IMR-90 (cell line): ENCODE measurements around the gene HERC5. TPM values are rescaled to one million over a fixed set of nuclear protein-coding genes. Genes with fewer than 3 reads are reported as not detected.

Source experiments
- ATAC-seq: fragments of 200-7000 bp; cut with Tn5 transposase; 2 replicates; pipeline ENCODE4 v1.9.1; 2020; ENCODE audit warnings: low read depth, mild to moderate bottlenecking, moderate library complexity
- BruUV-seq: library from RNA; stranded (reverse); fragments of 400-500 nt; replicated peaks from 2 replicates; lab custom pipeline; 2021; lab: Mats Ljungman, UMichigan
- CTCF ChIA-PET: fragments of 300-600 bp; formaldehyde crosslinking; extraction: SDS; loops from one replicate; lab custom pipeline; 2021; ENCODE audit warnings: antibody characterized with exemption; lab: Yijun Ruan, JAX
- POLR2A ChIA-PET: fragments of 300-600 bp; sonication (Branson Sonifier 250); formaldehyde crosslinking; loops from one replicate; lab custom pipeline; 2022; ENCODE audit warnings: antibody characterized with exemption; ENCODE audit not compliant: unreplicated experiment; lab: Charles Lee
- DNase-seq: peaks from one replicate; pipeline ENCODE4 v3.0.0; 2013
- H2AFZ ChIP-seq: replicated peaks from 2 replicates; pipeline ENCODE3; 2013; ENCODE audit warnings: low read length, mild to moderate bottlenecking; ENCODE audit not compliant: poor library complexity
- H2AK5ac ChIP-seq: 2 replicates; pipeline ENCODE4 v1.6.1; 2013; ENCODE audit warnings: low read depth, low read length, inconsistent platforms
- H2AK9ac ChIP-seq: replicated peaks from 2 replicates; pipeline ENCODE3; 2013; ENCODE audit warnings: mild to moderate bottlenecking, low read depth, low read length, moderate library complexity; ENCODE audit not compliant: poor library complexity
- H2BK120ac ChIP-seq: 2 replicates; pipeline ENCODE4 v1.6.1; 2013; ENCODE audit warnings: low read depth, low read length, inconsistent platforms
- H2BK15ac ChIP-seq: 3 replicates; pipeline ENCODE4 v1.6.1; 2013; ENCODE audit warnings: low read depth, low read length, inconsistent platforms
- H2BK20ac ChIP-seq: 2 replicates; pipeline ENCODE4 v1.6.1; 2013; ENCODE audit warnings: low read depth, mild to moderate bottlenecking, inconsistent platforms, low read length, moderate library complexity
- H2BK5ac ChIP-seq: 2 replicates; pipeline ENCODE4 v1.6.1; 2013; ENCODE audit warnings: mild to moderate bottlenecking, low read depth, low read length, inconsistent platforms; ENCODE audit not compliant: poor library complexity, severe bottlenecking
- H3K14ac ChIP-seq: replicated peaks from 2 replicates; pipeline ENCODE4 v1.6.1; 2013; ENCODE audit warnings: low read depth, low read length, inconsistent platforms
- H3K18ac ChIP-seq: 2 replicates; pipeline ENCODE4 v1.6.1; 2013; ENCODE audit warnings: low read depth, low read length, control low read depth
- H3K23ac ChIP-seq: 2 replicates; pipeline ENCODE4 v1.6.1; 2013; ENCODE audit warnings: low read depth, low read length, inconsistent platforms
- H3K27ac ChIP-seq: 2 replicates; pipeline ENCODE4 v1.5.1; 2013; ENCODE audit warnings: mild to moderate bottlenecking, control low read depth, low read length; ENCODE audit not compliant: insufficient read depth
- H3K27me3 ChIP-seq: 2 replicates; pipeline ENCODE4 v1.6.1; 2013; ENCODE audit warnings: low read length; ENCODE audit not compliant: control insufficient read depth, insufficient read depth
- H3K36me3 ChIP-seq: 2 replicates; pipeline ENCODE4 v1.6.1; 2013; ENCODE audit warnings: low read length, mixed read lengths; ENCODE audit not compliant: control insufficient read depth, insufficient read depth
- H3K4ac ChIP-seq: 2 replicates; pipeline ENCODE4 v1.6.1; 2013; ENCODE audit warnings: low read depth, low read length, inconsistent platforms
- H3K4me1 ChIP-seq: 2 replicates; pipeline ENCODE4 v1.6.1; 2013; ENCODE audit warnings: low read length, mixed read lengths; ENCODE audit not compliant: control insufficient read depth, insufficient read depth
- H3K4me2 ChIP-seq: 2 replicates; pipeline ENCODE4 v1.6.1; 2013; ENCODE audit warnings: low read depth, mild to moderate bottlenecking, control low read depth, low read length, moderate library complexity
- H3K4me3 ChIP-seq: 2 replicates; pipeline ENCODE4 v1.5.1; 2013; ENCODE audit warnings: low read depth, mild to moderate bottlenecking, control low read depth, low read length, moderate library complexity; ENCODE audit not compliant: insufficient read depth
- H3K56ac ChIP-seq: 2 replicates; pipeline ENCODE4 v1.6.1; 2013; ENCODE audit warnings: low read length, inconsistent platforms; ENCODE audit not compliant: insufficient read depth; ENCODE audit errors: extremely low read depth
- H3K79me1 ChIP-seq, 2 experiments: 2 replicates each; pipeline ENCODE4 v1.6.1; 2013; ENCODE audit warnings: low read length in 2 of 2, inconsistent platforms in 1 of 2, low read depth in 1 of 2
- H3K9ac ChIP-seq: 2 replicates; pipeline ENCODE4 v1.6.1; 2013; ENCODE audit warnings: low read depth, low read length, control low read depth
- H3K9me1 ChIP-seq: 2 replicates; pipeline ENCODE4 v1.6.1; 2013; ENCODE audit warnings: low read length, inconsistent platforms; ENCODE audit not compliant: insufficient read depth
- H3K9me3 ChIP-seq: 2 replicates; pipeline ENCODE4 v1.6.1; 2013; ENCODE audit warnings: low read length; ENCODE audit not compliant: control insufficient read depth, insufficient read depth
- H4K20me1 ChIP-seq: 2 replicates; pipeline ENCODE4 v1.6.1; 2013; ENCODE audit warnings: low read length, inconsistent platforms; ENCODE audit not compliant: insufficient read depth
- H4K5ac ChIP-seq: 2 replicates; pipeline ENCODE4 v1.6.1; 2013; ENCODE audit warnings: mild to moderate bottlenecking, low read depth, low read length, control low read depth
- H4K8ac ChIP-seq, 2 experiments: 2 replicates each; pipeline ENCODE4 v1.6.1; 2013; ENCODE audit warnings: low read depth in 2 of 2, low read length in 2 of 2, control low read depth in 1 of 2, inconsistent platforms in 1 of 2
- H4K91ac ChIP-seq: 2 replicates; pipeline ENCODE4 v1.6.1; 2013; ENCODE audit warnings: low read depth, low read length, inconsistent platforms; ENCODE audit not compliant: insufficient read depth
- BHLHE40 ChIP-seq: fragments of 150-350 bp; IDR thresholded peaks from 2 replicates; pipeline ENCODE4 v1.6.1; 2016; ENCODE audit warnings: mild to moderate bottlenecking, low read depth, low read length
- CEBPB ChIP-seq: IDR thresholded peaks from 2 replicates; pipeline ENCODE4 v1.6.1; 2012; ENCODE audit warnings: low read depth, low read length, improper control_type of control experiment
- CHD1 ChIP-seq: IDR thresholded peaks from 2 replicates; pipeline ENCODE4 v1.6.1; 2012; ENCODE audit warnings: low read depth, low read length, improper control_type of control experiment
- ELK1 ChIP-seq: fragments of 150-350 bp; IDR thresholded peaks from 2 replicates; pipeline ENCODE4 v1.6.1; 2016; ENCODE audit warnings: low read depth, mild to moderate bottlenecking, low read length, moderate library complexity, borderline replicate concordance
- FOS ChIP-seq: fragments of 150-350 bp; IDR thresholded peaks from 2 replicates; pipeline ENCODE4 v1.6.1; 2016; ENCODE audit warnings: low read depth, low read length
- MAFK ChIP-seq: IDR thresholded peaks from 2 replicates; pipeline ENCODE4 v1.6.1; 2012; ENCODE audit warnings: low read depth, low read length, improper control_type of control experiment
- MXI1 ChIP-seq: IDR thresholded peaks from 2 replicates; pipeline ENCODE4 v1.6.1; 2012; ENCODE audit warnings: low read depth, mild to moderate bottlenecking, low read length, moderate library complexity, borderline replicate concordance
- NFE2L2 ChIP-seq: fragments of 150-350 bp; IDR thresholded peaks from 2 replicates; pipeline ENCODE4 v1.6.1; 2016; ENCODE audit warnings: low read depth, mild to moderate bottlenecking, low read length
- POLR2A ChIP-seq: IDR thresholded peaks from 2 replicates; pipeline ENCODE4 v1.6.1; 2012; ENCODE audit warnings: mild to moderate bottlenecking, low read depth, low read length
- RFX5 ChIP-seq: IDR thresholded peaks from 2 replicates; pipeline ENCODE4 v1.8.0; 2012; ENCODE audit warnings: low read depth, mild to moderate bottlenecking, low read length, moderate library complexity
- WGBS, 2 experiments: methylation state at CpG; one replicate each; pipeline versions ENCODE4 v1.1.5 to v1.1.7; 2013; ENCODE audit warnings: missing lambda C conversion rate in 2 of 2; ENCODE audit not compliant: insufficient read length in 1 of 2; ENCODE audit errors: extremely low coverage in 2 of 2; 5-methylcytosine and 5-hydroxymethylcytosine counted together
- dilution Hi-C: fragments of 300-500 bp; cut with HindIII; formaldehyde crosslinking; loops from one replicate; pipeline ENCODE4 v1.14.3; 2018; ENCODE audit warnings: low sequenced_read_pairs; ENCODE audit not compliant: unreplicated experiment
- in situ Hi-C: fragments of 300-500 bp; cut with MboI; formaldehyde crosslinking; loops from 3 replicates; pipeline ENCODE4 v1.14.3; 2019; ENCODE audit warnings: low sequenced_read_pairs, inconsistent platforms, mixed read lengths
- intact Hi-C: fragments of 100-400 bp; cut with micrococcal nuclease; formaldehyde crosslinking; loops from 2 replicates; pipeline ENCODE4 v1.10.0; 2022
- polyA plus RNA-seq, 3 experiments: library from polyadenylated mRNA; depleted of rRNA; stranded (reverse); fragments of >200 nt; gene quantifications; 2 replicates each; pipeline ENCODE4 v1.2.3, GENCODE V29; 2012; ENCODE audit warnings: low replicate concordance in 1 of 3
- total RNA-seq: library from RNA; depleted of rRNA; stranded (reverse); fragments of >200 nt; gene quantifications from 2 replicates; pipeline ENCODE4 v1.2.3, GENCODE V29; 2012

The HERC5 gene
- total and polyA plus RNA-seq, 2 of the 4 experiments (the other 2 are of a cell fraction): under 0.01 TPM; not detected in 1

DNA sequence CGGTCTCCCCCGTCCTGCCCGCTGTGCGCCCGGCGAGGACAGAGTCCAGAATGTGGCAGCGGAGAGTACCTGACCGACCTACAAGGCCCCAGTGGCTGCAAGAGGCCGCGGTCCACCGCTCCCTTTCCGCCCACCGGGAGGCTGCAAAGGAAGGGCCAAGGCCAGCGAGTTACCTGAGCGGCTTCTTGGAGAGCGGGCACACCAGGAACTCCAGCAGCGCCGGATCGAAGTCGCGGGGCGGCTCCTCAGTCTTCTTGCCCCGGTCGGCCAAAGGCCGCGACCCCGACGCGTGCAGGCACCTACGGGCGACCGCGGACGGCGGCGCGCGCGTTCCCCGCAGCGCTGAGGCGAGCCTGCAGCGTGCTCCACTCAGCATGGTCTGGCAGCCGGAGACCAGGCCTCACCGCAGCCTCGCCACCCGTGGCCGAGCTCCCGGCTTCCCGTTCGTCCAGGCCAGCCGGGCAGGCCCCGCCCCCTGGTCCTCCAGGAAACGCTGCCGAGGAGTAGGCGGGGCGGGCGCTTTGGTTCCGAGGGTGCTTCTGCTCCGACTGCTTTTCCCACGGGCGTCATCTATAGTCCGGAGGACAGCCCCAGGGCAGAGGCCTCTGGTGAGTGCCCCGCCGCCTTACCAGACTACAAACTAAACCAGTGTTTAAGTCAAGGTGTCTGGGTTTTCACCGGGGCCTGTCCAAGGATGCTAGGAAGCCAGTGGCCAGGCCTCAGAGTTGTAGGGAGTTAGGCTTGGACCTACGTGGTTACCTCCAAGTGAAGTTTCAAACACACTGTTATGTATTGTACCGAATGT lies 66.6 kb downstream of the HERC5 start, which contains the start of gene PYURF (continued):
- TF ChIP-seq ELK1 (no peak), CHD1 (no peak; the same call in 1 of the 2 replicates)

DNA sequence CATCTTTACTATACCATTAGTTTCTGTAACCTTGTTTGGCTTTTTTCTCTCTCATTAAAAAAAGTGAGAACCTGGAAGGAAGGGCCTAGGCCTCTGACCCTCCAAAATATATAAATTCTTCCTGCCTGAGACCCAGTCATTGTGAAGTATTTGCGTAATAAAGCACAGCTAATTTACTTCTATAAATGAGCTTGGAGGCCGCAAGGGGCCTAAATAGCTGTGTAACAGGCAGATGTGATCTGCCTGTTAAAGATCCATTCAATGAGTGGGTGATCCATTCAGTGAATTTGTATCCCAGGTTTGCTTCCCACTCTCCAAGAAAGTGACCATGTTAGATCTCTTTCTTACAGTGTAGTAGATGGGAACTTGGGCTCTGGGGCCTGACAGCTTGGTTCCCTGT lies 67.3 kb downstream of the HERC5 start:
- TF ChIP-seq BHLHE40 (no peak), CEBPB (0 out of 2 replicates have a peak, but pooled peaks have one; percentile 27), NFE2L2 (no peak), MAFK (no peak), POLR2A (no peak), FOS (no peak), MXI1 (no peak), RFX5 (no peak)
- H3K18ac ChIP-seq: peak overlapping the region; percentile 55
- H4K20me1 ChIP-seq: peaks cover 8% of the 10 kb centered on the region; the same call in 1 of the 2 replicates
- no TSS peak for BruUV-seq
- no peak overlapping the region for H2AK5ac ChIP-seq
- no peak overlapping the region for H2BK120ac ChIP-seq
- H3K27ac ChIP-seq: peak overlapping the region; percentile 51; the same call in 1 of the 2 replicates
- dilution Hi-C loops (loop anchor here (25.0 kb wide), 1 partner anchor 287 kb away; no protein-coding TSS in a partner anchor), in situ Hi-C loops (loop anchor here (10.0 kb wide), 1 partner anchor 591 kb away; the partner anchor contains the start of gene TIGD2), intact Hi-C loops (no loop called here)
- H2AFZ ChIP-seq: peak overlapping the region; percentile 74
- H2BK20ac ChIP-seq: no peak overlapping the region
- no CpG with 5 or more reads among the region's 2 CpGs for WGBS, 2 experiments
- no peaks in the 10 kb centered on the region for H3K9me3 ChIP-seq
- H3K14ac ChIP-seq: peak overlapping the region; percentile 97; the same call in 1 of the 2 replicates
- H3K9ac ChIP-seq: peak overlapping the region; percentile 96
- CTCF ChIA-PET: interaction anchor here (0.8 to 1.9 kb wide), 4 partner anchors 9 to 182 kb away, joined by 4 to 5 read pairs (median 5); no protein-coding TSS in a partner anchor
- H3K9me1 ChIP-seq: no peaks in the 10 kb centered on the region
- H3K4me1 ChIP-seq: peaks cover 3% of the 10 kb centered on the region
- H4K5ac ChIP-seq: peak overlapping the region; percentile 97
- peak overlapping the region; percentile 85 to 100 for H4K8ac ChIP-seq
- no peaks in the 10 kb centered on the region for H3K27me3 ChIP-seq
- DNase-seq (no peak), ATAC-seq (no peak)
- POLR2A ChIA-PET: no interaction called here
- H2AK9ac ChIP-seq: no peak overlapping the region
- peak overlapping the region; percentile 89 for H3K4me3 ChIP-seq
- peak overlapping the region; percentile 84; the same call in 1 of the 2 replicates for H3K23ac ChIP-seq
- H3K4me2 ChIP-seq: peak overlapping the region; percentile 96
- H2BK15ac ChIP-seq: peak overlapping the region; percentile 80; the same call in 2 of the 3 replicates
- peak overlapping the region; percentile 77; the same call in 1 of the 2 replicates for H3K4ac ChIP-seq
- peaks cover 6% of the 10 kb centered on the region for H3K36me3 ChIP-seq
- peak overlapping the region; percentile 81 for H4K91ac ChIP-seq
- H2BK5ac ChIP-seq: peak overlapping the region; percentile 89
- H3K56ac ChIP-seq: peak overlapping the region; percentile 69; the same call in 1 of the 2 replicates
- peaks cover 8 to 38% of the 10 kb centered on the region in 2 experiments for H3K79me1 ChIP-seq
